HG02798 (cell line): Measurements from ENCODE around the gene KCNIP1.

Experiments used
- ATAC-seq: cut with Tn5 transposase; IDR thresholded peaks from one replicate; pipeline ENCODE4 v1.9.1; 2021; ENCODE audit warnings: mild to moderate bottlenecking; ENCODE audit not compliant: unreplicated experiment, poor library complexity

Gene KCNIP1

DNA sequence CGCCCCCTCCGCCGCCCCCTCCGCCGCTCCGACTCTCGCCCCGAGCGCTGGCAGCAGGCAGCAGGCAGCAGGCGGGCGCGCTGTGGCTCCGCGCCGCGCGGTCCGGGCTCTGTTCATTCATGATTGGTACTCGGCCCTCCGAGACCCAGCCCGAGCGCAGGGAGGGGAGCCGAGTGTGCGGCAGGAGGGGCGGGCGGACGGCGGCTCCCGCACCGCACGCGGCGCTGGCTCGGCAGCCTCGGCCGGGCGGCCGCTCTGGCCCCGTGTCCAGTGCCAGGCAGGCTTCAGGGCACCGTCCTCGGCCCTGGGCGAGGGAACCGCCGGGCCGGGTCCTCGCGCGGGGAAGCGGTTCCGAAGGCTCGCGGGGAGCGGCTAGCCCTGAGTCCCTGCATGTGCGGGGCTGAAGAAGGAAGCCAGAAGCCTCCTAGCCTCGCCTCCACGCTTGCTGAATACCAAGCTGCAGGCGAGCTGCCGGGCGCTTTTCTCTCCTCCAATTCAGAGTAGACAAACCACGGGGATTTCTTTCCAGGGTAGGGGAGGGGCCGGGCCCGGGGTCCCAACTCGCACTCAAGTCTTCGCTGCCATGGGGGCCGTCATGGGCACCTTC lies at the start of gene KCNIP1:
KCNIP1 (plus strand) TSS at position 31 of the 607 bp plus-strand sequence.
- ATAC-seq = no peak

DNA sequence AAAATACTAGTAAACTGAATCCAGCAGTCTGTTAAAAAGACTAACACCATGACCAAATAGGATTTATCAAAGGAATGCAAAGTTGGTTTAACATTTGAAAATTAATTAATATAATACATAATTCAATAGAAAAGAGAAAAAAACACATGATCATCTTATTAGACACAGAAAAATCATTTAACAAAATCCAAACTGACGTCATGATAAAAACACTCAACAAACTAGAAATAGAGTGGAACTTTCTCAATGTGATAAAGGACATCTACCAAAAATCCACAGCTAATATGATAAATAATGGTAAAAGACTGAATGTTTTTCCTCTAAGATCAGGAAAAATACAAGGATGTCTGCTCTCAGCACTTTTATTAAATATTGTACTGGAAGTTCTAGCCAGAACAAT lies 40.4 kb upstream of the KCNIP1 start:
- no peak for ATAC-seq

DNA sequence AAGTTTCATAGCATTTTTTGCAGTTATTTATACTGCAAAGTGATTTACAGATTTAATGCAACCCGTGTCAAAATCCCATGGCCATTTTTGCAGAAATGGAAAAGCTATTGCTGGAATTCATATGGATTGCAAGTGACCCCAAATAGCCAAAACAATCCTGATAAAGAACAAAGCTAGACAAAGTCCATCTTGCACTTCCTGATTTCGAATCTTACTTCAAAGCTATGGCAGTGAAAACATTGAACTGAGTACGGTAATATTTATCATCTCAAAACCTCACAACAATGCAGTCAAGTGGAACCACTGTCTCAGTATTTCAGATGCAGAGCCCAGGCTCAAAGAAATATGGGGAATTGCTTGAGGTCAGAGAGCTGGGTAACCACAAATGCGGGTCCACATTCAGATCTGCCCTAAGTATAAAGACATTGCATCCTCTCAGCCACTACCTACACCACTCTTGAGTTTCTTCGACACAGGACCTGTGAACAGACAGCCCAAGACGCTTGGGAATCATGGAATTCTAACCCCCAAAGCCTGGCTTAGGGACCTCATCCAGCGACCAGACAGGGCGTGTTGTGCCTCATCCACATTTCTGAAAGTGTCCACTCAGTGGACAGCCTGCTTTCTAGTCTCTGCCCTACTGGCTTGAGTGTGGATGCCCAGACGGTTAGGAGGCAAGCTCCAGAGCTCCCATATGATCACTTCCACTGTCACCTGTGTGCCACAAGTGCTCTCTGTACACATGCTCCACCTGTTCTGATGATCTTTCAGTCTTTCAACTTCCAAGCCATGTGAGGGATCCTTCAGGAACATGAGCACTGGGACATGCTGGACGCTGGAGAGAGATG lies 39.3 kb upstream of the KCNIP1 start:
- no peak for ATAC-seq

- ATAC-seq = no peak
These were observed 37.3 kb upstream of the KCNIP1 start for GRCh38 chr5:170466553-170466952.

DNA sequence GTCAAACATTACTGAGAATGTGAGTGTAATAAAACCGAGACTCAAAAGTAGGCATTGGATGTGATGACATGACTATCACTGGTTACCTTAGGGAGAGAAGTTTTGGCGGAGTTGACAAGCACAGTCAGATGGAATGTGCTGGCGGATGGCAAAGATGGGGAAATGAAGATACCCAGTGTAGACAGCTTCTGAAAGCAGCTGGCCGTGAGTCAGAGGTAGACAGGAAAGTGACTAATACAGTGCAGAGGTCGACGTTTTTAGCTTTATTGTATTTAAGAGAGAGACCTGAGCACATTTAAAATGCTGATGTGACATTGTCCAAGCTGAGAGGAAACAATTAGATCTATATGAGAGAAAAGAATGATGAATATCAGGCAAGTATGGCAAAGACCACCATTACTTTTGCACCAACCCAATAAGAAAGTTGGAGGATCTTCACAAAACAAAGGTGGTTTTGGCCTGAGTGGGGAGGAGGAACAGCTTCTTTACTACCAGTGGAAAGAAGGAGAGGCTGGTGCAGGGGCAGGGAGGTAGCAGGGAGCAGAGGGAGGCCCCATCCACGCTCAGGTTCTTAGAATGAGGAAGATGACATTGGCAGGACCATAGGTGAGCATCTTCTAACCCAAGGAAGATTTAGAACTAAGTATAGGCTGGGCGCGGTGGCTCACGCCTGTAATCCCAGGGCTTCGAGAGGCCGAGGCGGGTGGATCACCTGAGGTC lies 36.7 kb upstream of the KCNIP1 start:
- no peak for ATAC-seq

- ATAC-seq = no peak
These were observed 35.1 kb upstream of the KCNIP1 start for GRCh38 chr5:170468633-170469285.

DNA sequence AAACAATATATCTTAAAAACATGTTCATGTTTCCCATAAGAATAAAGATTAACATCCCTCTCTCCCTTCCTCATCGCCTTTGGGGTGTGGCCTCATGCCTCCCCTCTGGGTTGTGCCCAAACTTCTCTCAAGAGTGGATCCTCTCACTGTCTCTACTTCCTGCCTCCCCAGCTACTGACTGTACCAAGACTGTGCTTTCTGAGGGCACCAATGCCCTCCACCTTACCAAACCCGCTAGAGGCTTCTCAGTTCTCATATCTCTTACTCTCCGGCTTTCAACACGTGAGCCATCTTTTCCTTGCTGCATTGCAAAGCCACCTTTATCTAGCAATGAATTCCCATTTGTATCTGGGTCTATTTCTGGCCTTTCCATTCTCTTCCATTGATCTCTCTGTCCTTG lies 34.4 kb upstream of the KCNIP1 start:
- ATAC-seq = no peak

DNA sequence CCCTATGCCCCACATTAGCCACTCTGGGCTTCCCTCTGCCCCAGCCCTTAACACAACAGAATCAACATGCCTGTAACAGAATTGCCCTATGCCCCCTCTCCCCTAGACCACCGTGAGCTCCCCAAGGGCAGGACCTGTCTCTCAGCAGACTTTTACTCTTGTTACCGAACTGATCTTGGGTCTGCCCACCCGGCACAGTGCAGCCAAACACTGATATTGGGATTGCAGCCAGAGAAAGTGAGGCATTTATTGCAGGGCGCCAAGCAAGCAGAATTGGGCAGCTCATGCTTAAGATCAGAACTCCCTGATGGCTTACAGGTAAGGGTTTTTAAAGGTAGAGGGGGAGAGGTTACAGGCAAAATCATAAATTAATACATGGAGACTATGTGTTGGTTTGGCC lies 33.5 kb upstream of the KCNIP1 start:
- ATAC-seq = no peak

DNA sequence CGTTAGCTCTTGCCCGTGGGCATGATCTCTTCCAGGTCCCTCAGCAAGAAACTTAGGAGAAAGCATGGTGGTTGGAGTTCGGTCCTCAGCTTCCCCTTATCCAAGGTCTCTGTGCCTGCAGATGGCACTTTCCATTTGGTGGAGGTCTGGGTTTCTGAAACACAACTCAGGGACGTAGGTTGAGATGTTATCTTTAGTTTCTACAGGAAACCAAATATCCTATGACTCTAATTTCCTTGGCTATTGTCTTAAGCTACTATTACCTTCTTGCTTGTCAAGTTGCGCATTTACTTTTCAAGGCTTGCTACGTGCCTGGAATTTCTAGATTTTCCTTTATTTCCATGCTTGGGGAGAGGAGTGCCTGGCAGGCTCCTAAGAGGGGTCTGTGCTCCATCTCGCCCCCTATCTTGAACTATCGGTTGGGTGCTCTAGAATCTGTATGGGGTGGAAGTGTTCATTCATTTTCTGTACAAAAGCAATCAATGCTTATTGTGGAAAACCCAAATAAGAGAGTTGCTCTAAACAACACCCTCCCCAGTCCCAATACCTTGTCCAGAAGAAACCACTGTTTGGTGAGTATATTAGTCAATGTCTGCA lies 32.9 kb upstream of the KCNIP1 start:
- ATAC-seq = no peak

DNA sequence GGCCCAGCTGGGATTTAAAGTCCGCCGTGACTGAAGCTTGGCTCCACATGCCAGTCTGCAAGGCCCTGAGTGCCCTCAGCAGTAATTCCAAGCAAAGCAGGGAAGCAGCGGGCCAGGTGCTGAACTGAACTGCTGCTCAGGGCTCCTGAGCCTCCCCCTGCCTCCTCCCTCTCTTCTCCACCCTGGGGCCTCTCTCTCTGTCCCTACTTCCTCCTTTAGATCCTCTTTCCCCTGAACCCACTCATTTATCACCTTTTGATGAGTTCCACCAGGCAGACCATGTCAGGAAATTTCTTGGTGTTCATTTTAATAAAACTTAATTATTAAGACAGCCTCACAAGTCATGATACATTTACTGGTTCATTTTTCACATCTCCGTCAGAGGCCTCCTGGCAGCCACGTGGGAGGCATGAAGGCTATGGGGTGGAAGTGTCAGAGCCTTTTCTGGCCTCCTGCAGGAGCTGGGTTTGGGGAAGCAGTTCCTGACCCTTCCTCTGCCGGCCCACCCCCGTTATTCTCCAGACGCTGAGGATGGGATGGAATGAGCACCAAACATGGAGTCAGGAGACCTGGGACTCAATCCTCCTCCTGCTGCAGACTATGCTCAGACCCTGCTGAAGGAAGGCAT lies 32.2 kb upstream of the KCNIP1 start:
- ATAC-seq = no peak

DNA sequence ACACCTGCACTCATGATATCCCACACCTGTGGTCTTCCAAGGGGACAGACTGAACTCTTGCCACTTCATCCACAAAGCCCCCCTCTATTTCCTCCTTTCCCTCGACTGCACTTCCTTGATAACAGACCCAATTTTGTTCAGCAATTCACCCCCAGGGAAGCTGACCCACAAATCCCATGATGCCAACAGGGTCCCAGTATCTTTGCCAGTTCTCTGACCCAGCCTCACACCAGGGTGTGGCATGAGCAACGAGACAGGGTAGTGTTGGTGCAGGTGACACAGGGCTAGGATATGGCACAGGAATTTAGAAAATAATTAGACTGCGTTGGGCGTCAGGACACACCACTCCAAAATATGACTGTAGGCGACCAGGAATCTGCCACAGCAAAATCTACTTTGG lies 30.2 kb upstream of the KCNIP1 start:
- ATAC-seq = no peak

- ATAC-seq = no peak
These were observed 29.1 kb upstream of the KCNIP1 start for GRCh38 chr5:170474489-170475274.

- no peak for ATAC-seq
These were observed 28.4 kb upstream of the KCNIP1 start for GRCh38 chr5:170475294-170476000.

GRCh38 chr5:170476704-170477103 lies 27.1 kb upstream of the KCNIP1 start:
- no peak for ATAC-seq

- ATAC-seq = no peak
These were observed 25.9 kb upstream of the KCNIP1 start for GRCh38 chr5:170477906-170478305.

DNA sequence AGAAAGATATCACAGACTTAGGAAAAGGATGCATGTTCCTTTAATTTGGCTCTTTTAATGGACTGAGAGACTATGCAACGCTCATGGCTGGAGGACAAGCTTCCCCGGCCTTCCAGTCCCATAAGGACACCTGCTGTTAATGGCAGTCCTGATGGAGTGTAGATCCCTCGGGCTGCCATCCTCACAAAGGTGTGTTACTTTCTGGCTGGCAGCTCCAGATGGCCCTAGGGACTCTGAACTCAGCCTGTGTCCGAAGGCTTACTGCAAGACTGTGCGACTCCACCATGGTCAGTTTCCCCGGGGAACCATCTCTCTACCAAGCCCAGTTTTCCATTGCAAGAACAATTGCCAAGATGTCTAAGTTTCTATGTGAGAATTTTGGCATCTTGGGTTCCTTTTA lies 25.5 kb upstream of the KCNIP1 start:
- no peak for ATAC-seq

- ATAC-seq = no peak
These were observed 24.3 kb upstream of the KCNIP1 start for GRCh38 chr5:170479484-170479883.

- no peak for ATAC-seq
These were observed 23.6 kb upstream of the KCNIP1 start for GRCh38 chr5:170480260-170480659.

DNA sequence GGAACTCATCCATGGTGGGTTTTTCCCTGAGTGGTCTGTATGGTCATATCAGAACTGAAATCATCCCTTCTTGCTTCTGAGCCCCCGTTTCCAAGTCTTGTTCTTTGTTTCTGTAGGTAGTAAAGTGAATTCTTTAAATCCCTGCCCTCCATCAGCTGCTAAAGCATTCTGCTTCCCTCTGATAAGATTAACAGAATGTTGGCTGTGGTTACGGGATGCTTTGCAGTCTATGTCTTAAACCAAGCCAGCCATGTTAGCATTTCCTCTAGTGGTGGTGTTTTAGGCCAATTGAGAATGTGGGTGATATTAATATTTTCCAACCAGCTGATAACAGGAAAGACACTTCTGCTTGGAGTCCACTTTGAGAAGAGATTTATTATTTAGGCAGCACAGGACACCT lies 22.0 kb upstream of the KCNIP1 start:
- no peak for ATAC-seq
